Activated T-cell treated with anti-CD3 and anti-CD28 coated beads, Interleukin-2, amount 50 U/mL, for 24 hours (primary cell): Measurements from ENCODE around the gene C7orf33.
"Not testable (repeated sequence)": the region's sequence is repeated elsewhere in the genome, so short reads cannot be mapped to it uniquely, and the experiment has no call there.

Experiments used
- DNase-seq: peaks from one replicate; pipeline ENCODE4 v3.0.0-alpha.2; 2020
- H3K27ac Mint-ChIP-seq: 2 replicates; pipeline ENCODE4 v1.8.0; 2020; ENCODE audit warnings: mild to moderate bottlenecking, mixed read lengths
- H3K27me3 Mint-ChIP-seq: 2 replicates; pipeline ENCODE4 v1.8.0; 2020; ENCODE audit warnings: mixed read lengths
- H3K36me3 Mint-ChIP-seq: 2 replicates; pipeline ENCODE4 v1.8.0; 2020; ENCODE audit warnings: low read depth, mixed read lengths
- H3K4me1 Mint-ChIP-seq: 2 replicates; pipeline ENCODE4 v1.8.0; 2020; ENCODE audit warnings: low read depth, mixed read lengths
- H3K4me3 Mint-ChIP-seq: 2 replicates; pipeline ENCODE4 v1.8.0; 2020; ENCODE audit warnings: mild to moderate bottlenecking, moderate library complexity, mixed read lengths
- H3K9me3 Mint-ChIP-seq: 2 replicates; pipeline ENCODE4 v1.8.0; 2020; ENCODE audit warnings: mixed read lengths

The C7orf33 gene

GRCh38 chr7:148590471-148590870, at the start of gene C7orf33:
C7orf33 (plus strand) TSS chr7:148590766; CDS start chr7:148590926, 160 bp downstream.
- Mint-ChIP-seq H3K27ac (no peak within 1 kb of the TSS), H3K27me3 (peaks cover 14% of the 10 kb centered on the region), H3K4me3 (no peak within 1 kb of the TSS), H3K9me3 (no peaks in the 10 kb centered on the region), H3K36me3 (no peaks in the 10 kb centered on the region), H3K4me1 (peaks cover under 1% of the 10 kb centered on the region)
- no peak for DNase-seq

GRCh38 chr7:148541891-148542504, 48.6 kb upstream of the C7orf33 start:
- Mint-ChIP-seq H3K36me3 (no peaks in the 10 kb centered on the region), H3K27me3 (peaks cover 5% of the 10 kb centered on the region), H3K4me3 (no peak overlapping the region), H3K9me3 (no peaks in the 10 kb centered on the region), H3K4me1 (no peaks in the 10 kb centered on the region), H3K27ac (no peak overlapping the region)
- DNase-seq: no peak

- Mint-ChIP-seq H3K36me3 (no peaks in the 10 kb centered on the region), H3K4me1 (peaks cover 1% of the 10 kb centered on the region), H3K9me3 (no peaks in the 10 kb centered on the region), H3K27ac (no peak overlapping the region), H3K4me3 (no peak overlapping the region), H3K27me3 (no peaks in the 10 kb centered on the region)
- DNase-seq: no peak
Measured at GRCh38 chr7:148543302-148543701, 47.3 kb upstream of the C7orf33 start.

- Mint-ChIP-seq H3K9me3 (peaks cover 4% of the 10 kb centered on the region), H3K36me3 (no peaks in the 10 kb centered on the region), H3K4me1 (peaks cover 1% of the 10 kb centered on the region), H3K27me3 (no peaks in the 10 kb centered on the region), H3K4me3 (no peak overlapping the region), H3K27ac (no peak overlapping the region)
- no peak for DNase-seq
Measured at GRCh38 chr7:148545172-148545571, 45.4 kb upstream of the C7orf33 start.

GRCh38 chr7:148545932-148546331, 44.6 kb upstream of the C7orf33 start:
- H3K9me3 Mint-ChIP-seq: peaks cover 7% of the 10 kb centered on the region
- H3K27me3 Mint-ChIP-seq: no peaks in the 10 kb centered on the region
- no peak overlapping the region for H3K27ac Mint-ChIP-seq
- peaks cover 1% of the 10 kb centered on the region for H3K4me1 Mint-ChIP-seq
- no peak for DNase-seq
- H3K36me3 Mint-ChIP-seq: no peaks in the 10 kb centered on the region
- no peak overlapping the region for H3K4me3 Mint-ChIP-seq

- DNase-seq: no peak
- H3K9me3 Mint-ChIP-seq: peaks cover 7% of the 10 kb centered on the region
- H3K4me1 Mint-ChIP-seq: peaks cover 1% of the 10 kb centered on the region
- no peak overlapping the region for H3K4me3 Mint-ChIP-seq
- no peaks in the 10 kb centered on the region for H3K36me3 Mint-ChIP-seq
- no peak overlapping the region for H3K27ac Mint-ChIP-seq
- H3K27me3 Mint-ChIP-seq: no peaks in the 10 kb centered on the region
Measured at GRCh38 chr7:148546857-148547256, 43.7 kb upstream of the C7orf33 start.

- Mint-ChIP-seq H3K36me3 (no peaks in the 10 kb centered on the region), H3K27me3 (peaks cover under 1% of the 10 kb centered on the region), H3K4me1 (peaks cover 1% of the 10 kb centered on the region), H3K27ac (no peak overlapping the region), H3K4me3 (no peak overlapping the region), H3K9me3 (peaks cover 7% of the 10 kb centered on the region)
- DNase-seq: no peak
Measured at GRCh38 chr7:148547951-148548350, 42.6 kb upstream of the C7orf33 start.

- H3K27me3 Mint-ChIP-seq: peaks cover 16% of the 10 kb centered on the region
- H3K27ac Mint-ChIP-seq: no peak overlapping the region
- H3K4me1 Mint-ChIP-seq: peaks cover 7% of the 10 kb centered on the region
- H3K4me3 Mint-ChIP-seq: no peak overlapping the region
- peaks cover 7% of the 10 kb centered on the region for H3K9me3 Mint-ChIP-seq
- no peaks in the 10 kb centered on the region for H3K36me3 Mint-ChIP-seq
- no peak for DNase-seq
Measured at GRCh38 chr7:148553979-148554378, 36.6 kb upstream of the C7orf33 start.

GRCh38 chr7:148556892-148557291, 33.7 kb upstream of the C7orf33 start:
- H3K4me3 Mint-ChIP-seq: no peak overlapping the region
- no peak for DNase-seq
- peaks cover 7% of the 10 kb centered on the region for H3K4me1 Mint-ChIP-seq
- H3K27me3 Mint-ChIP-seq: peaks cover 32% of the 10 kb centered on the region
- H3K36me3 Mint-ChIP-seq: no peaks in the 10 kb centered on the region
- no peaks in the 10 kb centered on the region for H3K9me3 Mint-ChIP-seq
- no peak overlapping the region for H3K27ac Mint-ChIP-seq

- Mint-ChIP-seq H3K4me3 (no peak overlapping the region), H3K27me3 (peaks cover 29% of the 10 kb centered on the region), H3K36me3 (peaks cover 2% of the 10 kb centered on the region), H3K27ac (no peak overlapping the region), H3K4me1 (peaks cover 13% of the 10 kb centered on the region), H3K9me3 (peaks cover 3% of the 10 kb centered on the region)
- DNase-seq: no peak
Measured at GRCh38 chr7:148558914-148559313, 31.7 kb upstream of the C7orf33 start.

- peaks cover 2% of the 10 kb centered on the region for H3K36me3 Mint-ChIP-seq
- no peak overlapping the region for H3K27ac Mint-ChIP-seq
- H3K4me1 Mint-ChIP-seq: peaks cover 21% of the 10 kb centered on the region
- H3K4me3 Mint-ChIP-seq: no peak overlapping the region
- DNase-seq: no peak
- peaks cover 29% of the 10 kb centered on the region for H3K27me3 Mint-ChIP-seq
- H3K9me3 Mint-ChIP-seq: peaks cover 5% of the 10 kb centered on the region
Measured at GRCh38 chr7:148561099-148561498, 29.5 kb upstream of the C7orf33 start.

GRCh38 chr7:148563583-148564274, 26.8 kb upstream of the C7orf33 start:
- peak overlapping the region; percentile 92 for H3K27ac Mint-ChIP-seq
- H3K4me3 Mint-ChIP-seq: peak overlapping the region; percentile 55
- H3K27me3 Mint-ChIP-seq: peaks cover 19% of the 10 kb centered on the region
- peaks cover 5% of the 10 kb centered on the region for H3K9me3 Mint-ChIP-seq
- peaks cover 2% of the 10 kb centered on the region for H3K36me3 Mint-ChIP-seq
- H3K4me1 Mint-ChIP-seq: peaks cover 21% of the 10 kb centered on the region
- DNase-seq: no peak

- Mint-ChIP-seq H3K27ac (peak overlapping the region; percentile 92), H3K27me3 (peaks cover 12% of the 10 kb centered on the region), H3K4me3 (peak overlapping the region; percentile 55), H3K4me1 (peaks cover 21% of the 10 kb centered on the region)
- peak; percentile 52 for DNase-seq
- H3K9me3 Mint-ChIP-seq, H3K36me3 Mint-ChIP-seq: not testable (repeated sequence)
Measured at GRCh38 chr7:148564275-148564951, 26.2 kb upstream of the C7orf33 start.

GRCh38 chr7:148566736-148567135, 23.8 kb upstream of the C7orf33 start:
- H3K36me3 Mint-ChIP-seq: peaks cover 2% of the 10 kb centered on the region
- H3K4me1 Mint-ChIP-seq: peaks cover 27% of the 10 kb centered on the region
- DNase-seq: no peak
- H3K27ac Mint-ChIP-seq: no peak overlapping the region
- H3K4me3 Mint-ChIP-seq: no peak overlapping the region
- H3K27me3 Mint-ChIP-seq: no peaks in the 10 kb centered on the region
- peaks cover 5% of the 10 kb centered on the region for H3K9me3 Mint-ChIP-seq

GRCh38 chr7:148567524-148567923, 23.0 kb upstream of the C7orf33 start:
- Mint-ChIP-seq H3K4me3 (no peak overlapping the region), H3K9me3 (peaks cover 5% of the 10 kb centered on the region), H3K27ac (no peak overlapping the region), H3K27me3 (no peaks in the 10 kb centered on the region), H3K4me1 (peaks cover 27% of the 10 kb centered on the region), H3K36me3 (peaks cover 2% of the 10 kb centered on the region)
- no peak for DNase-seq
